ENCODE data around the gene KLF11. TPM values are rescaled to one million over a fixed set of nuclear protein-coding genes. Genes with fewer than 3 reads are reported as not detected.

Gene KLF11
- total RNA-seq, 1 donor from 2014 or later: 6.6 TPM

GRCh38 chr2:10079266-10079869 is 36.0 kb downstream of the KLF11 start:
- H3K27me3 ChIP-seq (ENCODE audit: control insufficient read depth, insufficient read depth, low read length): peaks cover 22% of the 10 kb centered on the region
- no peaks in the 10 kb centered on the region for H3K36me3 ChIP-seq (ENCODE audit: control insufficient read depth, insufficient read depth, low read length)
- FAIRE-seq (no peak), DNase-seq (ENCODE audit: low read depth) (peak; percentile 13)
- no peak for TF ChIP-seq CTCF (IDR thresholded peaks at IDR 0.05; ENCODE audit: insufficient read depth, low read length, severe bottlenecking)
- H3K4me3 ChIP-seq (ENCODE audit: low read depth, low read length): peak overlapping the region; percentile 31

- H3K27me3 ChIP-seq (ENCODE audit: control insufficient read depth, insufficient read depth, low read length): peaks cover 22% of the 10 kb centered on the region
- H3K4me3 ChIP-seq (ENCODE audit: low read depth, low read length): peak within 1 kb of the TSS; percentile 31
- FAIRE-seq: no peak
- no peak for DNase-seq (ENCODE audit: low read depth)
- no peaks in the 10 kb centered on the region for H3K36me3 ChIP-seq (ENCODE audit: control insufficient read depth, insufficient read depth, low read length)
- no peak for TF ChIP-seq CTCF (IDR thresholded peaks at IDR 0.05; ENCODE audit: insufficient read depth, low read length, severe bottlenecking)
These were observed 36.7 kb downstream of the KLF11 start, which contains the start of gene CYS1 for GRCh38 chr2:10079870-10080535. Gene CYS1, minus strand, starts transcription at chr2:10080411. Its CDS starts 188 bp downstream, at chr2:10080223.

- FAIRE-seq: no peak
These were observed 37.4 kb downstream of the KLF11 start for GRCh38 chr2:10080536-10081304.

GRCh38 chr2:10083046-10083445 is 39.7 kb downstream of the KLF11 start:
- no peak for TF ChIP-seq CTCF (IDR thresholded peaks at IDR 0.05; ENCODE audit: insufficient read depth, low read length, severe bottlenecking)
- H3K36me3 ChIP-seq (ENCODE audit: control insufficient read depth, insufficient read depth, low read length): no peaks in the 10 kb centered on the region
- H3K27me3 ChIP-seq (ENCODE audit: control insufficient read depth, insufficient read depth, low read length): peaks cover 24% of the 10 kb centered on the region
- H3K4me3 ChIP-seq (ENCODE audit: low read depth, low read length): no peak overlapping the region
- no peak for DNase-seq (ENCODE audit: low read depth)
- no peak for FAIRE-seq

More at GRCh38 chr2:10080536-10081304, 37.4 kb downstream of the KLF11 start:
- no peak for DNase-seq (ENCODE audit: low read depth)
- no peak for TF ChIP-seq CTCF (IDR thresholded peaks at IDR 0.05; ENCODE audit: insufficient read depth, low read length, severe bottlenecking)
- Histone ChIP-seq H3K27me3 (ENCODE audit: control insufficient read depth, insufficient read depth, low read length) (peaks cover 23% of the 10 kb centered on the region), H3K4me3 (ENCODE audit: low read depth, low read length) (peak overlapping the region; percentile 4), H3K36me3 (ENCODE audit: control insufficient read depth, insufficient read depth, low read length) (no peaks in the 10 kb centered on the region)

- DNase-seq (ENCODE audit: low read depth) (no peak), FAIRE-seq (no peak)
- Histone ChIP-seq H3K36me3 (ENCODE audit: control insufficient read depth, insufficient read depth, low read length) (no peaks in the 10 kb centered on the region), H3K27me3 (ENCODE audit: control insufficient read depth, insufficient read depth, low read length) (peaks cover 17% of the 10 kb centered on the region), H3K4me3 (ENCODE audit: low read depth, low read length) (no peak overlapping the region)
- no peak for TF ChIP-seq CTCF (IDR thresholded peaks at IDR 0.05; ENCODE audit: insufficient read depth, low read length, severe bottlenecking)
These were observed 40.4 kb downstream of the KLF11 start for GRCh38 chr2:10083692-10084211.
